HG03095 (cell line): Measurements from ENCODE around the gene SRP9.
"Not testable (repeated sequence)": the region's sequence is repeated elsewhere in the genome, so short reads cannot be mapped to it uniquely, and the experiment has no call there.

Source experiments
- ATAC-seq: cut with Tn5 transposase; IDR thresholded peaks from one replicate; pipeline ENCODE4 v1.9.1; 2021; ENCODE audit warnings: moderate library complexity; ENCODE audit not compliant: unreplicated experiment

The SRP9 gene

DNA sequence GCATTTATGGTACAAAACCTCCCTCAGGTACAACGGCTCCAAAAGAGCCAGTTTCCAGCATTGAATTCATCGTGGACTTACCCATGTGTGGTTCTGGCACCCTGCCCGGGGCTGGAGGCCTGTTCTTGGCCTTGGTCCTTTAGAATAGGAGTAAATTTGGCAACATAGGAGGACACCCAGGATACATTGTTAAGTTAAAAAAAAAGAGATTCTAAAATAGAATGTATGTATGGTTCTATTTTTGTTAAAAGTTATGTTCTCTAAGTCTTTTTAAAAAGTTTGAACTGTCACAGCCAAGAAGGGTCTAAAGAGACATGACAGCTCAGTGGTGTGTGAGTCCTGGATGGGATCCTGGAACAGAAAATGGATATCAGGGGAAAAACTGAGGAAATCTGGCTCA is 58.2 kb downstream of the SRP9 start:
- no peak for ATAC-seq

GRCh38 chr1:225836296-225836695 is 58.7 kb downstream of the SRP9 start:
- not testable (repeated sequence) for ATAC-seq

GRCh38 chr1:225838793-225839192 is 61.2 kb downstream of the SRP9 start:
- no peak for ATAC-seq
